Neural cell (in vitro differentiated cells): Measurements from ENCODE around the gene ZNF407. TPM values are rescaled to one million over a fixed set of nuclear protein-coding genes. Genes with fewer than 3 reads are reported as not detected.

Experiments
- H2AFZ ChIP-seq: fragments of 200-600, 300-800 bp; sonication (generic), shearing (Covaris generic); 2 replicates; pipeline ENCODE4 v1.6.0; 2014; ENCODE audit warnings: low read depth, mild to moderate bottlenecking, antibody characterized with exemption, low read length, moderate library complexity
- H3F3A ChIP-seq: fragments of 200-600 bp; shearing (Covaris generic); 2 replicates; pipeline ENCODE4 v1.6.1; 2016; ENCODE audit warnings: mild to moderate bottlenecking, moderate library complexity, mixed read lengths, antibody characterized with exemption, low read length; ENCODE audit not compliant: insufficient read depth, poor library complexity, severe bottlenecking
- H3K27ac ChIP-seq: fragments of 200-600, 300-800 bp; sonication (generic), shearing (Covaris generic); 2 replicates; pipeline ENCODE4 v1.5.1; 2014; ENCODE audit warnings: mild to moderate bottlenecking, low read length, moderate library complexity
- H3K27me3 ChIP-seq: fragments of 300-800, 200-600 bp; sonication (generic), shearing (Covaris generic); 2 replicates; pipeline ENCODE4 v1.6.0; 2014; ENCODE audit warnings: mild to moderate bottlenecking, low read depth, low read length, moderate library complexity; ENCODE audit not compliant: insufficient read depth
- H3K36me3 ChIP-seq: fragments of 300-800, 200-600 bp; sonication (generic), shearing (Covaris generic); 2 replicates; pipeline ENCODE4 v1.5.1; 2014; ENCODE audit warnings: mild to moderate bottlenecking, antibody characterized with exemption, low read length, moderate library complexity; ENCODE audit not compliant: insufficient read depth
- H3K4me2 ChIP-seq: fragments of 300-800, 200-600 bp; sonication (generic), shearing (Covaris generic); 2 replicates; pipeline ENCODE4 v1.6.0; 2014; ENCODE audit warnings: mild to moderate bottlenecking, low read length
- H3K4me3 ChIP-seq: fragments of 300-800, 200-600 bp; sonication (generic), shearing (Covaris generic); 2 replicates; pipeline ENCODE4 v1.5.1; 2014; ENCODE audit warnings: mild to moderate bottlenecking, low read length, moderate library complexity
- H3K79me2 ChIP-seq: fragments of 200-600 bp; shearing (Covaris generic); replicated peaks from 2 replicates; pipeline ENCODE4 v1.6.0; 2014; ENCODE audit warnings: mild to moderate bottlenecking, low read length, moderate library complexity; ENCODE audit not compliant: insufficient read depth
- H3K9ac ChIP-seq: fragments of 300-800, 200-600 bp; sonication (generic), shearing (Covaris generic); 2 replicates; pipeline ENCODE4 v1.6.1; 2016; ENCODE audit warnings: mild to moderate bottlenecking, low read length, mixed read lengths
- H3K9me2 ChIP-seq: fragments of 200-600 bp; shearing (Covaris generic); 2 replicates; pipeline ENCODE4 v1.6.1; 2016; ENCODE audit warnings: mild to moderate bottlenecking, low read length, mixed read lengths; ENCODE audit not compliant: insufficient read depth
- H3K9me3 ChIP-seq: fragments of 200-600, 300-800 bp; sonication (generic), shearing (Covaris generic); 2 replicates; pipeline ENCODE4 v1.6.1; 2016; ENCODE audit warnings: mild to moderate bottlenecking, mixed run types, low read length, moderate library complexity, mixed read lengths
- H4K20me1 ChIP-seq: fragments of 200-600 bp; shearing (Covaris generic); 2 replicates; pipeline ENCODE4 v1.6.1; 2016; ENCODE audit warnings: mild to moderate bottlenecking, mixed run types; ENCODE audit not compliant: insufficient read depth
- EP300 ChIP-seq: fragments of 450-650 bp; conservative IDR thresholded peaks from 2 replicates; pipeline ENCODE4 v1.6.1; 2014; ENCODE audit warnings: antibody characterized with exemption, mild to moderate bottlenecking, moderate library complexity; ENCODE audit not compliant: poor library complexity, severe bottlenecking
- EZH2 ChIP-seq: fragments of 200-600, 300-800 bp; shearing (Covaris generic), sonication (generic); IDR thresholded peaks from 2 replicates; pipeline ENCODE4 v1.6.1; 2014; ENCODE audit warnings: antibody characterized with exemption, low read length, borderline replicate concordance, mild to moderate bottlenecking; ENCODE audit not compliant: insufficient read depth, poor library complexity, severe bottlenecking
- RAD21 ChIP-seq: fragments of 450-650 bp; conservative IDR thresholded peaks from 2 replicates; pipeline ENCODE4 v1.6.1; 2014; ENCODE audit warnings: antibody characterized with exemption, mild to moderate bottlenecking, moderate library complexity
- SMC3 ChIP-seq: fragments of 450-650 bp; conservative IDR thresholded peaks from 2 replicates; pipeline ENCODE4 v1.6.1; 2014; ENCODE audit warnings: antibody characterized with exemption, mild to moderate bottlenecking, moderate library complexity; ENCODE audit not compliant: poor library complexity
- polyA plus RNA-seq: library from polyadenylated mRNA; depleted of rRNA; stranded (reverse); fragments of >200 nt; gene quantifications from 2 replicates; pipeline ENCODE4 v1.2.3, GENCODE V29; 2014
- TF ChIP-seq, protein P1 (sequence below): fragments of 450-650 bp; IDR thresholded peaks from 2 replicates; pipeline ENCODE4 v1.5.1; 2014; ENCODE audit warnings: antibody characterized with exemption, mild to moderate bottlenecking, moderate library complexity; ENCODE audit not compliant: poor library complexity, severe bottlenecking

The ZNF407 gene
- polyA plus RNA-seq, 1 donor from 2014 or later: 2.9 TPM

GRCh38 chr18:75060185-75060584, 462.5 kb downstream of the ZNF407 start:
- no peaks in the 10 kb centered on the region for H3K79me2 ChIP-seq
- H3K9me3 ChIP-seq: no peaks in the 10 kb centered on the region
- H3K36me3 ChIP-seq: no peaks in the 10 kb centered on the region
- no peaks in the 10 kb centered on the region for H4K20me1 ChIP-seq
- H2AFZ ChIP-seq: no peak overlapping the region
- no peak for TF ChIP-seq SMC3
- no peaks in the 10 kb centered on the region for H3K27me3 ChIP-seq
- no peaks in the 10 kb centered on the region for H3F3A ChIP-seq
- no peak overlapping the region for H3K4me2 ChIP-seq
- H3K9ac ChIP-seq: no peak overlapping the region
- no peak overlapping the region for H3K27ac ChIP-seq
- no peaks in the 10 kb centered on the region for H3K9me2 ChIP-seq
- no peak overlapping the region for H3K4me3 ChIP-seq

GRCh38 chr18:75062297-75062886, 464.7 kb downstream of the ZNF407 start:
- no peaks in the 10 kb centered on the region for H3F3A ChIP-seq
- no peak overlapping the region for H3K27ac ChIP-seq
- H3K79me2 ChIP-seq: no peaks in the 10 kb centered on the region
- TF ChIP-seq, protein P1, sequence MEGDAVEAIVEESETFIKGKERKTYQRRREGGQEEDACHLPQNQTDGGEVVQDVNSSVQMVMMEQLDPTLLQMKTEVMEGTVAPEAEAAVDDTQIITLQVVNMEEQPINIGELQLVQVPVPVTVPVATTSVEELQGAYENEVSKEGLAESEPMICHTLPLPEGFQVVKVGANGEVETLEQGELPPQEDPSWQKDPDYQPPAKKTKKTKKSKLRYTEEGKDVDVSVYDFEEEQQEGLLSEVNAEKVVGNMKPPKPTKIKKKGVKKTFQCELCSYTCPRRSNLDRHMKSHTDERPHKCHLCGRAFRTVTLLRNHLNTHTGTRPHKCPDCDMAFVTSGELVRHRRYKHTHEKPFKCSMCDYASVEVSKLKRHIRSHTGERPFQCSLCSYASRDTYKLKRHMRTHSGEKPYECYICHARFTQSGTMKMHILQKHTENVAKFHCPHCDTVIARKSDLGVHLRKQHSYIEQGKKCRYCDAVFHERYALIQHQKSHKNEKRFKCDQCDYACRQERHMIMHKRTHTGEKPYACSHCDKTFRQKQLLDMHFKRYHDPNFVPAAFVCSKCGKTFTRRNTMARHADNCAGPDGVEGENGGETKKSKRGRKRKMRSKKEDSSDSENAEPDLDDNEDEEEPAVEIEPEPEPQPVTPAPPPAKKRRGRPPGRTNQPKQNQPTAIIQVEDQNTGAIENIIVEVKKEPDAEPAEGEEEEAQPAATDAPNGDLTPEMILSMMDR: no peak
- TF ChIP-seq EZH2: no peak
- TF ChIP-seq RAD21: no peak
- no peak for TF ChIP-seq EP300
- no peak overlapping the region for H3K9ac ChIP-seq
- no peaks in the 10 kb centered on the region for H3K9me3 ChIP-seq
- H3K4me2 ChIP-seq: no peak overlapping the region
- H3K36me3 ChIP-seq: no peaks in the 10 kb centered on the region
- no peaks in the 10 kb centered on the region for H3K9me2 ChIP-seq
- H2AFZ ChIP-seq: no peak overlapping the region
- no peak overlapping the region for H3K4me3 ChIP-seq
- no peaks in the 10 kb centered on the region for H3K27me3 ChIP-seq
- H4K20me1 ChIP-seq: no peaks in the 10 kb centered on the region

DNA sequence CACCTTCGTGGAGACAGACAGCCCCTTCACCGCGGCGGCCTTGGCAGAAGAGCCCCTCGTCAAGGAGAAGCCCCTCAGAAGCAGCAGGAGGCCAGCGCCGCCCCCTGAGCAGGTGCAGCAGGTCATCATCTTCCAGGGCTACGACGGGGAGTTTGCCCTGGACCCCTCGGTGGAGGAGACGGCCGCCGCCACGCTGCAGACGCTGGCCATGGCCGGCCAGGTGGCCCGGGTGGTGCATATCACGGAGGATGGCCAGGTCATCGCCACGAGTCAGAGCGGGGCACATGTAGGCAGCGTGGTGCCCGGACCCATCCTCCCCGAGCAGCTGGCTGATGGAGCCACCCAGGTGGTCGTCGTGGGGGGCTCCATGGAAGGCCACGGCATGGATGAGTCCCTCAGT, 465.5 kb downstream of the ZNF407 start:
- Histone ChIP-seq H3K9me3 (no peaks in the 10 kb centered on the region), H3K27ac (no peak overlapping the region), H3K36me3 (no peaks in the 10 kb centered on the region), H3K9ac (no peak overlapping the region), H3K4me3 (no peak overlapping the region), H3K4me2 (no peak overlapping the region), H4K20me1 (no peaks in the 10 kb centered on the region), H3K79me2 (no peaks in the 10 kb centered on the region), H3F3A (no peaks in the 10 kb centered on the region), H2AFZ (no peak overlapping the region), H3K9me2 (no peaks in the 10 kb centered on the region), H3K27me3 (no peaks in the 10 kb centered on the region)
- TF ChIP-seq EP300 (no peak), RAD21 (no peak), EZH2 (no peak)
